HG02981 (cell line): ENCODE measurements around the gene EED.
"Not testable (repeated sequence)": the region's sequence is repeated elsewhere in the genome, so short reads cannot be mapped to it uniquely, and the experiment has no call there.

ENCODE experiments used
- ATAC-seq: cut with Tn5 transposase; IDR thresholded peaks from one replicate; pipeline ENCODE4 v1.9.1; 2021; ENCODE audit warnings: mild to moderate bottlenecking, moderate library complexity; ENCODE audit not compliant: unreplicated experiment

EED gene

DNA sequence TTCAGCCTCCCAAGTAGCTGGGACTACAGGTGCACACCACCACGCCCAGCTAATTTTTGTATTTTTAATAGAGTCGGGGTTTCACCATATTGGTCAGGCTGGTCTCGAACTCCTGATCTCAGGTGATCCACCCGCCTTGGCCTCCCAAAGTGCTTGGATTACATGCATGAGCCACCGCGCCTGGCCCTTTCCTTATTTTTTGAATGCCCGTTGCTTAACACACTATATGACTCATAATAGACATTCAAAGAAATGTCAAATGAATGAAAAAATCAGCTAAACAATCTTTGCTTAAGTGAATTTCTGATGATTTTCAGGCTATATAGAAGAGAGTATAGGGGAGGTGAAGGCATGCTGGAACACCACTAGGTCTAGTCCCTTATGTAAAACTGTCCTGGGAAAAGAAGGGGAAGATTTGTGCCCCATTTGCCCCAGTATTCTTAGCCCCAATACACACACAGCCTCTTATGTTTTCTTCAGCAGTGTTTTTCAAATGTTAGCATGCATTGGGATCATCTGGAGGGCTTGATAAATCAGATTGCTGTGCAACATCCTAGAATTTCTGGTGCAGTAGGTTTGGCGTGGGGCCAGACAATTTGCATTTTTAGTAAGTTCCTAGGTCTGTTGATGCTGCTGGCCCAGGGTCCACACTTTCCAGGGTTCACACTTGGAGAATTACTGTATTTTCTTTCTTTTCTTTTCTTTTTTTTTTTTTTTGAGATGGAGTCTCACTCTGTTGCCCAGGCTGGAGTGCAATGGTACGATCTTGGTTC is 45.1 kb downstream of the EED start:
- not testable (repeated sequence) for ATAC-seq

DNA sequence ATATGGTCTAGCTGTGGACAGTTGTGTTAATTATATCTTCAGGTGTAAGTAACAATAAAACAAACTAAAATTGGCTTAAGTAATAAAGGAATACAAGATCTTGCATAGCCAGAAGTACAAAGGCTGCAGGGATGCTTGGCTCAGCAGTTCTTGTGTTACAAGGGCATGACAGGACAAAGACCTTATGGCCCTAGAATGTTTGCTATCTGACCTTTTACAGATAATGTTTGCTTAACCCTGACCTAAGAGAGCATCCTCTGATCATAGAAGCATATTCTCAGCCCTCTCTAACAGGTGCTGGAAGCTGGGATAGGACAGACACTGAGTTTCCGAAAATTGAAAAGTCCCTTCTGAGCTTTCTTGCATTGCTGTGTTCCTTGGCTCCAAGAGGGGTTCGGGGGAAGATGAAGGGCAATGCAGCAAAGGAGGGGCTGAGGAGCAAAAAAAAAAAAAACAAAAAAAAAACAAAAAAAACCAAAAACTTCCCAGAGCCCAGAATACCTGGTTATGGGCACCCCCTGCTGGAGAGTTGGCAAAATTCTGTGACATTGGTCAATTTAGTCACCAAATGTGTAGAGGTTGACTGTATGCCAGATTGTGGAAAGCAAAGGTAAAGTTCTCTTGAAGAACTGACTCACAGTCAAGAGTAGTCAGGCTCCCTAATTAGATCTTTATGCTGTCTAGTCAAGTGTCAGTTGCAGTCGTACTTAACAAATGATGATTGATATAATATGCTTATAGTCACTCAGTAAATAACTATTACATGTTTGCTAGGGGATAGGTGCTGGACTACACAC is 47.1 kb downstream of the EED start:
- no peak for ATAC-seq

DNA sequence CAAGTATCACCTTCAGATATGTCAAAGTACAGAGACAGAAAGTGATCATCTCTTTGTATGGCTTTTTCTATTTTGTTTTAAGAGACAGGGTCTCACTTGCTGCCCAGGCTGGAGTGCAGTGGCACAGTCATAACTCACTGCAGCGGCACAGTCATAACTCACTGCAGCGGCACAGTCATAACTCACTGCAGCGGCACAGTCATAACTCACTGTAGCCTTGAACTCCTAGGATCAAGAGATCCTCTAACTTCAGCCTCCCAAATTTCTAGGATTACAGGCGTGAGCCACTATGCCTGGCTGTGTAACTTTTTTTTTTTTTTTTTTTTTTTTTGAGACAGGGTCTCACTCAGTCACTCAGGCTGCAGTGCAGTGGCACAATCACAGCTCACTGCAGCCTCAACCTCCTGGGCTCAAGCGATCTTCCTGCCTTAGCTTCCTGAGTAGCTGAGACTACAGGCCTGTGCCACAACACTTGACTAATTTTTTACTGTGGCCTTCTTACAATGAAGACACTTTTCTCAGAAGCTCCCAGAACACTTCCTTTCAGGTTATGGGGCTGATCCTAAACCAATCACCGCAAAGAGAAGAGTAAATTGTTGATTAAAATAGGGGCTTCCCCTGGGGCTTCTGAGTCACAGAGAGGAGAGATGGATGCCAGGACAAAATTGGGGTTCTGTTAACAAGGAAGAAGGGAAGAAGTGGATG is 48.5 kb downstream of the EED start:
- ATAC-seq: peak; percentile 77

DNA sequence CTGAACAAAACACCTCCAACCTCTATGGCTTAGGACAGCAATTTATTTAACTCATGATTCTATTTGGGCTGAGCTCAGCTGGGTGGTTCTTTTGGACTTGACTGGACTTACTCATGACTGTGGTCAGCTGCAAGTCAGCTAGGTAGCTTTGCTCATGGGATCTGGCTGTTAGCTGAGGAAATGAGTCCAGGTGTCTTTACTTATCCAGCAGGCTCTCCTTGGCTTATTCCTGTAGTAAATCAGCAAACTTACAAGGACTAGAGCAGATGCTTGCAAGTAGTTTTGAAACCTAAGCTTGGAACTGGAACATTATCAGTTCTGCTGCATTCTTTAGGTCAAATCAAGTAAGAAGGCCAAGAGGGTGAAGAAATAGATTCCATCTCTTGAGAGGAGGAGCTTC is 49.5 kb downstream of the EED start:
- ATAC-seq: no peak

DNA sequence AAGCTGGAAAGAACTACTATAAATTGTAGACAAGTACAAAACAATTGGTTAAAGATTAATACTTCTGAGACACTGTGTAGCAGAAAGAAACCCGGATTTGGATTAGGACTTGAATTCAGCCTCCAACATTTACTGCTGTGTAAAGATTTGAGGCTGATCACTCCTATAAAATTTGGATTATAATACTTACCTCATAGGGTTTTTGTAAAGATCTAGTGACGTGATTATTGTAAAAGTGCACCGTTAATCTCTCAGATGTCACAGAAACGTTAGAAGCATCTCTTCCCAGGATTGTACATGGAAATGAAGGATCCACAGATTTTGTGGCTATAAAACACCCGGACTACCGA is 57.2 kb downstream of the EED start:
- ATAC-seq: peak; percentile 6

DNA sequence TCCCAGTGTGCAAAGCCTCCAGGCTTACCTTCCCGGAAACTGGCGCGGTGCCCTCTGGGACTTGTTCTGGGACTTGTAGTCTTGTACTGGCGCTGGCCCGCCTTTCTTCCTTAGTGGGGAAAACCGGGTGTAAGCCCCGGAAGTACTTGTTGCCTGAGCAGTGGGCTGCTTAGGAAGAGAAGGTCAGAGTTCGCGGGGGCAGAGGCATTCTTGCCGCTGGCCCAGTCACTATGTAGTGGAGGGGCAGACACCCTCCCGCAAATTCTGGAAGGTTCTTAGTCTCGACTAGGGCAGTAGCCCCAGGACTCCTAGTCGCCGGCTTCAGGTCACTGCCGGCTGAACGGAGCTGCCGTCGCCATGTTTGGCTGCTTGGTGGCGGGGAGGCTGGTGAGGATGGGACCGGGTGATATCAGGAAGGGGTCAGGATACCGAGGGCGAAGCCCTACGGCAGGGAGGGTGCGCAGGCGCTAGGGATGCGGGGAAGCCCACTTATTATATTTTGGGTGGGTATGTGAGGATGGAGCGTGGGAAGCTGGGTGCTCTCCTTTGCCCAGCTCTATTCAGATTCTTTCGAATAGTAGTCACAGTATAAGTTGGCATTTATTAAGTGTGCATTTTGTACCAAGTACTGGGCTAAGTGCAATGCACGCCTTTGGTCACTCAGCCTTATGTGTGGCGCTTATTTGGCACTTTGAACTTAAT is 57.7 kb downstream of the EED start, which contains the start of gene HIKESHI:
Gene HIKESHI (plus strand): TSS at position 149 of the 702 bp plus-strand sequence. CDS start 209 bp downstream, at position 358.
- ATAC-seq: peak; percentile 98

DNA sequence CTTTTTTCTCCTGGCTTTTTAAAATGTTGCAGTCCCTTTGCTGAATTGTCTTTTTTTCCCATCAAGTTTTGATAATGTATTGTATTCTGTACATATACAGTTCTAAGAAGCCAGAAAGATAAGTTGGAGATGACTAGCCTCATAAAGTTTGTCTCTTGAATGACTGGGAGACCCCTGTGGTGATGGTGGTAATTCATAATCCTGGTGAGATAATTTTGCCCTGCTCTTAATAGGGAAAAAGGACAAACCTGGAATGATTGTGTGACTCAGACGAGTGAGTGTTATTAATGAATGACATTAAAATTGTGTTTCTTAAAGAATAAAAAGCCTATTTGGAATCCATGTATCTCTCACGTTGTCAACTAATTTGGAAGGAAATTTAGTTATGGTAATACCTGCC is 58.7 kb downstream of the EED start:
- no peak for ATAC-seq

DNA sequence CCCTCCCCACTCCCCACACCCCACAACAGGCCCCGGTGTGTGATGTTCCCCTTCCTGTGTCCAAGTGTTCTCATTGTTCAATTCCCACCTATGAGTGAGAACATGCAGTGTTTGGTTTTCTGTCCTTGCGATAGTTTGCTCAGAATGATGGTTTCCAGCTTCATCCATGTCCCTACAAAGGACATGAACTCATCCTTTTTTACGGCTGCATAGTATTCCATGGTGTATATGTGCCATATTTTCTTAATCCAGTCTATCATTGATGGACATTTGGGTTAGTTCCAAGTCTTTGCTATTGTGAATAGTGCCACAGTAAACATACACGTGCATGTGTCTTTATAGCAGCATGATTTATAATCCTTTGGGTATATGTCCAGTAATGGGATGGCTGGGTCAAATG is 64.2 kb downstream of the EED start:
- ATAC-seq: not testable (repeated sequence)

DNA sequence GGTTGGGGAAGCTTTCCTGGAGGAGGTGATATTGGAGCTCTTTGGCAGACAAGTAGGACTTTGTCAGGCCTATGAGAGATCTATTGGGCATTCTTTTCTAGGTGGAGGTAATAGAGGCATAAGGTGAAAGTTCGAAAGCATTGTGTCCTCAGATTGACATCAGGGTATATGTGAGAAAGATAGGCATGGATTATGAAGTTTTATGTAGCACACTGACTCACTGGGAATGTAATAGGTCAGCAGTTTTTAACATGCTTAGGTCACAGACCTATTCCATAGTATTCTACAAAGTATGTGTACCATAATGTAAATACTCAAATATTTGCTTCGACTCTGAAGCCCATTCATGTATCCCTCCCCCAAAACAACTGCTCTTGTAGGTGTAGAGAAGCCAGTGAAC is 69.2 kb downstream of the EED start:
- ATAC-seq: no peak

DNA sequence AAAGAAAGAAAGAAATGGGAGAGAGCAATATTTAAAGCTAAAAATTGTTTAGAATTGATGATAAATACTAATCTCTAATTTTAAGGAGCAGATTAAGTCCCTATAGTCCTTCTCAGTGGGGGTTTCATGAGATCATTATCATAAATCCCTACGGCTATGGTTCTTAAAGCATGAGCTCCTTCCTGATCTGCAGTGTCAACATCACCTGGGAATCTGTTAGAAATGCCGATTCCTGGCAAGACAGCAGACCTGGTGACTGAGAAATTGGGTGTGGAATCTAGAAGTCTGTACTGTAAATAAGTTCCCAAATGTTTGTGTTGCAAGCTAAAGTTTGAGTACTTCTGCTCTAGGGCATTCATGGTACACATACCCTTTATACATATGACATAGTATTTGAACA is 70.1 kb downstream of the EED start:
- ATAC-seq: no peak
